ENCODE results near the gene PARD6B. TPM values are rescaled to one million over a fixed set of nuclear protein-coding genes. Genes with fewer than 3 reads are reported as not detected.
"Not testable (repeated sequence)": the region's sequence is repeated elsewhere in the genome, so short reads cannot be mapped to it uniquely, and the experiment has no call there.

PARD6B gene
- polyA plus RNA-seq, 3 donors: 20.7 to 26.7 (median 24.4) TPM

DNA sequence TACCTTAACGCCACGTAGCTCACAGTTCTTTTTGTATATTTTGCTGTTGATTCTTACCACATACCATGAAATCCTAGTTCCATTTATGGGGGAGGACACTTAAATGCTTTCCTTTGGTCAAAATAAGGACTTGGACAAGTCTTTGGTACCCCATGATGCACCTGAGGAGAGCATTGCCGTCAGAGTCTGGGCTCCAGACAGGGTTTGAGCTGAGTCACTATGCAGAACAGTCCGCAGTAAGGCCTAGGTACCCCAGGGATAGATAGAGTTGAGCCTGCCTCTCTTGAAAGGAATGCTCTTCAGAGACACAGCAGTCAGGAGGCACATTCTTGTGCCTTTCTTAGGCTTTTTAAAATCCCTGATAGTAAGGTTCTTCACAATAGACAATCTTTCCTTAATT is 6.0 kb downstream of the PARD6B start:
- no peak for DNase-seq (ENCODE audit: low read depth in 3 of 3, low spot score in 2 of 3)

DNA sequence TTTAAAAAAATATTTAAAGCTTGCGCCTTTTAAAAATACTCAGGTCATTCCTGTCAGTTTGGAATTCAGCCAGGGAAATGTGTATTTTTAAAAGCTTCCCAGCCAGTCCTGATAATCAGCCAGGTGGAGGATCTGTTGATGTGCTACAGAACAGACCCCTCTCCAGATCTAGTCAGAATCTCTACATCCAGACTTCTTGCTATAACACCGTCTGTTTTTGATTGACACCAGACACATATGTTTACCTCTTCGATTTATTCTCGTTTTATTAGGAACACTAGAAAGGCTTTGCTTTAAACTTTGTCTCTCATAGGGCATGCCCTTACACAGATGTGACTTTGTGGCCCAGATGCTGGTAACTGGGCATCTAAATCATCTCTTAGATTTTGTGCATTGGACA is 11.7 kb downstream of the PARD6B start:
- no peak for DNase-seq (ENCODE audit: low read depth in 3 of 3, low spot score in 2 of 3)

DNA sequence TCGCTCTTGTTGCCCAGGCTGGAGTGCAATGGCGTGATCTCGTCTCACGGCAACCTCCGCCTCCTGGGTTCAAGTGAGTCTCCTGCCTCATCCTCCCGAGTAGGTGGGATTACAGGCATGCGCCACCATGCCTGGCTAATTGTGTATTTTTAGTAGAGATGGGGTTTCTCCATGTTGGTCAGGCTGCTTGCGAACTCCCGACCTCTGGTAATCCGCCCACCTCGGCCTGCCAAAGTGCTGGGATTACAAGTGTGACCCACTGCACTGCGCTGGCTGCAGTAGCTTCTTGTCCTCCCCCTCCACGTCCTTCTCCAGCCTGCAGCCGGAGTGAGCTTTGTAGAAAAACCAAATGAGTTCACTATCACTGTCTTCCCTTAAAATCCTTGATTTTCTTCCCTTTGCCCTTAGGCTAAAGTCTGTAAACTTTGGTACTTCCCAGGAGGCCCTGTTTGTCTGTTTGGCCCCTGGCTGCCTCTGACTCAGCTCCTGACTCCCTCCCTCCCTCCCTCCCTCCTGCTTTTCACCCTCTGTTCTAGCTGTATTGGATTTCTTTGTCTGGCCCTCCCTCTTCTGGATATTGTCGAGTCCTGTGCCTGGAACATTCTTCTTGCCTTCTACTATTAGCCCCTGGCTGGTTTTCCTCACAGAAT is 12.9 kb downstream of the PARD6B start:
- peak in 1 of 3 donors; percentile 56 for DNase-seq (ENCODE audit: low read depth in 3 of 3, low spot score in 2 of 3)

DNA sequence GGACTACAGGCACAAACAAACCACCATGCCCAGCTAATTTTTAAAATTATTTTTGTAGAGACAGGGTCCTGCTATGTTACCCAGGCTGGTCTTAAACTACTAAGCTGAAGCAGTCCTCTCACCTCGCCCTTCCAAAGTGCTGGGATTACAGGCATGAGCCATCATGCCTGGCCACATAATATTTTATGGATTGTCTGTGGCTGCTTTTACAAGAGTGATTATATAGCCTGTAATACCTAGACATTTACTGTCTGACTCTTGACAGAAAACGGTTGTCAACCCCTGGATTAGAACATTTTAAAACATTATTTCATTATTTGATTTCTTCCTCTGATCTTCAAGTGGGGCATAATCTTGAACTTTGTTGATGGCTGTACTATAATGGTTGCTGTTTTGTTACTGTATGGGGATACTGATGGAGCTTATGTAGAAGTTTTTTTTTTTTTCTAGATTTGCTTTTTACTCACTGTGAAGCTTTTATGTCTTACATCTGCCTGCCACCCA is 14.3 kb downstream of the PARD6B start:
- no peak for DNase-seq (ENCODE audit: low read depth in 3 of 3, low spot score in 2 of 3)

DNA sequence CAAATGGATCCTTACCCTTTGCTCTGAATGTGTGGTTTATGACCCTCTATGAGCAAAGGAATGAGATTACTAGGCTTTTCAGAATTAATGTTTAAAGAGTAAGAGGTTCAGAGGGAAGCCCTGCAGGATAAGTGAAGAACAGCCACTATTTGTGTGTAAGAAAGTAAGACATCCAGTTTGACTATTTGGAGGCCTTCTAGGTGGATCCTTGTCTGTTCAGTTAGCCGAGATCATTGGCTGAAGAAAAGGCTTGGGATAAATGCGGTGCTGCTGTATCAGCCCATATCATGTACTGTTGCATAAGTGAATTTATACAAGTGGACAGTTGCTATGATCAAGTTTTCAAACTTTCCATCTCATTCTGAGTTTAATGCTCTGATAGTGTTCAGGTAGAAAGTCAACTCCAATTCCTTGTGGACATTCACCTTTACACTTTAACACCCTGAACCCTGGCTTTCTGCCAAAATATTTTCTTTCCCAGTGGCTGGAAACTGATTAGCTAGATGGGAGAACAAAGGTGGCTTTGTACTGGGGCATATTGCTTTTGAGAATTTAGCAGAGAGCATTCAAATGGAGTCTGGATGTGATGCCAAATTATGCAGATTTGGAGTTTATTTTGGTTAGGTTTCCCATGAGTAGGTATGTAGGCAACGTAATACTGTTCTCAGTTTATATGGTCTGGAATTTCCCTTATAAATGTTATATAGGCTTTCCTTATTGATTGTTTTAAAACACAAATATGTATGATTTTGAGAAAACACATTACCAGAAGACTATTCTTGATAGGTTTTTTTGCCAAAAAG is 15.0 kb downstream of the PARD6B start:
- DNase-seq (ENCODE audit: low read depth in 3 of 3, low spot score in 2 of 3): no peak

DNA sequence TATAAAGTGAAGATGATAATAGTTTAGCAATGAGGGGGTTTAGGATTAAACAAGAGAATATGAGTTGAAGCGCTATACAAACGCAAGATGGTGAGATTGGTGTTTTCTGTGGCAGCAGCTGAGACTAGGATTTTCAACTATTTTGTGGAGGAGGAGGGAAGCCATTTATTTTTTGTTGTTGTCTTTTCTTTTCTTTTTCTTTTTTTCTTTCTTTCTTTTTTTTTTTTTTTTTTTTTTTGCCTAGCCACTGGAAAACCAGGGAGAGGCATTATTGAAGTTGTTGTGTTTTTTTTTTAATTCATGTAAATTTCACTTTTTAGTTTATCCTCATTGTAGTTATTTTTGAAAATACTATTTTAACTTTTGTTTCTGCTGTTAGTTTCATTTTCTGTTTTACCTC is 15.9 kb downstream of the PARD6B start:
- DNase-seq (ENCODE audit: low read depth in 3 of 3, low spot score in 2 of 3): no peak

DNA sequence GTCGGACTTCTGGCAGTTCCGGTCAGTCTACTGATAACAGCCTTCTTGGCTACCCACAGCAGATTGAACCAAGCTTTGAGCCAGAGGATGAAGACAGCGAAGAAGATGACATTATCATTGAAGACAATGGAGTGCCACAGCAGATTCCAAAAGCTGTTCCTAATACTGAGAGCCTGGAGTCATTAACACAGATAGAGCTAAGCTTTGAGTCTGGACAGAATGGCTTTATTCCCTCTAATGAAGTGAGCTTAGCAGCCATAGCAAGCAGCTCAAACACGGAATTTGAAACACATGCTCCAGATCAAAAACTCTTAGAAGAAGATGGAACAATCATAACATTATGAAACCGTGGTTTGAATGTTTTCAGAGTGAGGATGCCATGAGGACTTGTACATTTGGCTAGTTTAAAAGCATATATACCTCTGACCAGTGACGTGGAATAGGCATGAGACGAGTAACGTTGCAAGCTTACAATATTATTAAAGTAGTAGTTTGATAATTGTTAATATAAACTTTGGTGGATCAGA is 18.8 kb downstream of the PARD6B start:
- no peak for DNase-seq (ENCODE audit: low read depth in 3 of 3, low spot score in 2 of 3)

DNA sequence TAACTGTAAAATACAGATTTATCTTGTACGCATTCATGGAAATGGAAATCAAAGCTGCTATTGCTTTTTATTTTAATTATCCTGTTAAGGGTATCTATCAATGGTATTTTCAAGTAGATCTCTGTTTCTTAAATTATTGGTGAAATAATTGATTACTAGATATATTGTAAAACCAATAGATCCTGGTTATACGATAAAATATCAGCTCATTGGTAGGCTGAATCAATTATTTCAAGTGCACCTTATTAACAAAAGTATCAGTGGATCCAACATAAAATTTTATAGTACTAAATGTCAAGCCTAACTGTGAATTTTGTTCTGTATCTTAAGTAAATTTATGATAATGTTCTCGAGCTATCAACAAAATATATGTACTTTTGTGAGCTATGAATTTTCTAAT is 21.8 kb downstream of the PARD6B start:
- no peak for DNase-seq (ENCODE audit: low read depth in 3 of 3, low spot score in 2 of 3)

DNA sequence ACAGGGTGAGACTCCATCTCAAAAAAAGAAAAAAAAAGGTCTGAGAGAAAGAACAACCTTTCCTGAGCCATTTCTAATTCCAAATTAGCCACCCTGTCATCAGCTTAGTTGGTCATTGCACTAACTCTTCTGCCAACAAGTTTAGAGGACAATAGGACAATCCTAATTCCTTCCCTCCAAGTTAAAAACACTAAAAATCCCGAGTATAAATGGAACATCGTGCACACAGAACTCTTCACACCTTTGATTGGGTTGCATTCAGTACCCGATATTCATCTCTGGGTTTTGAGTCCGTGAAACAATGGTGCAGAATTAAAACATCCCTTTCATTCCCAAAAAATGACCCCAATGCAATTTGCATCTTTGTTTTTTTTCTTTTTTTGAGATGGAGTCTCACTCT is 23.0 kb downstream of the PARD6B start:
- DNase-seq (ENCODE audit: low read depth in 3 of 3, low spot score in 2 of 3): no peak

DNA sequence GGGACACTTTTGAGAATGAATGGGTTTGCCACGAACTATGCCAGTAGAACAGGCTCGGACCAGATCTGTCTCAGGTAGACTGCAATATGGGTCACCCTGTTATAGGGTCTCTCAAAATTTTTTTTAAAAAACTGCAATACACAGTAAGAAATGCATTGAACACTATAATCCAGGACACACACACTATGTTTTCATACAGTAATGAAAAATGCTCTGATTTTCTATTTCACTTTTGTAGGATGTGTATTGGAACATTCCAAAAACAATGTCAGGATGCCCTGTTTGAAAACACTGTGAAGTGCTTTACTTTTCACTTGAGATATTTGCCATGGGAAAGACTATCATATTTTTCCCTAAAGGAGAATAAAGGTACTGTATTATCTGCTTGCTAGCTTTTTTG is 25.1 kb downstream of the PARD6B start:
- no peak for DNase-seq (ENCODE audit: low read depth in 3 of 3, low spot score in 2 of 3)

DNA sequence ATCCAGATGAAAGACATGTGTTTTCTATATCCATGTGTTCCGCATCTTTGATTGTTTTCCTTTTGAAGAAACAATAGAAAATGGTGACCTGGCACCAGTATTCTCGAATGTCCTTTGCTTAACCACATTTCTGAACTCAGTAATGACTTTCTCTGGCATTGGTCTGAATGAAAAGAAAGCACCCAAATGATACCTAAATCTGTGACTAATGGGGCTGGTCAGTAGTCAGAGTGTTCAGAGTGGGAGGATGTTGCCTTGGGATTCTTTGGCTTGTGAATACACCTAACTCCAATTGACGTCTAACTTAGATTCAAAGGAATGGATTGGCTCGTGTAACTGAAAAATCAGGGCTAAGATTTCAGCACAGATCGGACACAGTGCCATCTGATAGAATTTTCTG is 27.1 kb downstream of the PARD6B start:
- no peak for DNase-seq (ENCODE audit: low read depth in 3 of 3, low spot score in 2 of 3)

DNA sequence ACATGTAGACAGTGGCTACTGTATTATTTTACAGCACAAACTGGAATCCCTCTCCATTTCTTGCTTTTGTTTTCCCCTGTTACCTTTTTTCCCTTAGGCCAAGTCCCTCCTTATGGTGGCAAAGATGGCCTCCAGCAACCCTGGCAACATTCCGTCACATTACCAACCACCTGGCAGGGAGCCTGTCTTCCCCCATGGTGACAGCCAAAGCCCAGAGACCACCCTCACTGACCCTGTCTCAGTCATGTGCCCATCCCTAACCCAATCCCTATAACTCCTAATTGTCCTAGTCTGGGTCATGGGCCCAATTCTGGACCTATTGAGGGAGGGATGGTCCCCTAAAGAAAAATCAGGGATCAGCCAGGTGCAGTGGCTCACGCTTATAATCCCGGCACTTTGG is 27.6 kb downstream of the PARD6B start:
- no peak for DNase-seq (ENCODE audit: low read depth in 3 of 3, low spot score in 2 of 3)

DNA sequence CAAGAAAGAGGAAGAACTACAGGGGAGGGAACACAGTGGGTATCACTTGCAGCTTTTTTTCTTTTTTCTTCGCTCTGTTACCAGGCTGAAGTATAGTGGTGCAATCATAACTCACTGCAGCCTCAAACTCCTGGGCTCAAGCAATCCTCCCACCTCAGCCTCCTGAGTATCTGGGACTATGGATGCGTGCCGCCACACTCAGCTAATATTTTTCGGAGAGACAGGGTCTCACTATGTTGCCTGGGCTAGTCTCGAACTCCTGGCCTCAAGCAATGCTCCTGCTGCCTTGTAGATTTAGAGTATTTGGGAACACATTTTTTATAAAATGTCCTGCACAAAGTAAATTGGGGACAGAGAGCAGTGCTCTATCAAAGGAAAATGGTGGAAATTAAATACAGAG is 28.3 kb downstream of the PARD6B start:
- DNase-seq (ENCODE audit: low read depth in 3 of 3, low spot score in 2 of 3): no peak

DNA sequence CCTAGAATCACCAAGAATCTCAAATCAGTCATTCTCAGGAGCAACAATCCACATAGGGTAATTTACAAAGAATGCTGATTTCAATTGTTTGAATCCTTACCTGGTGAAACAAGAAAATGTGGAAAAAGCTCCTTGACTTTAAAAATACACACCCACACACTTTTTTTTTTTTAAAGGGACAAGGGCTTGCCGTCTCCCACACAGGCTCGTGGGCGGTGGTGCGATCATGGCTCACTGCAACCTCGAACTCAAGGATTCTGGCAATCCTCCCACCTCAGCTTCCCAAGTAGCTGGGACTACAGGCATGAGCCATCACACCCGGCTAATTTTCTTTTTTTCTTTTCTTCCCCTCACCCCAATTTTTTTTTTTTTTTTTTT is 30.7 kb downstream of the PARD6B start:
- DNase-seq (ENCODE audit: low read depth in 3 of 3, low spot score in 2 of 3): no peak

DNA sequence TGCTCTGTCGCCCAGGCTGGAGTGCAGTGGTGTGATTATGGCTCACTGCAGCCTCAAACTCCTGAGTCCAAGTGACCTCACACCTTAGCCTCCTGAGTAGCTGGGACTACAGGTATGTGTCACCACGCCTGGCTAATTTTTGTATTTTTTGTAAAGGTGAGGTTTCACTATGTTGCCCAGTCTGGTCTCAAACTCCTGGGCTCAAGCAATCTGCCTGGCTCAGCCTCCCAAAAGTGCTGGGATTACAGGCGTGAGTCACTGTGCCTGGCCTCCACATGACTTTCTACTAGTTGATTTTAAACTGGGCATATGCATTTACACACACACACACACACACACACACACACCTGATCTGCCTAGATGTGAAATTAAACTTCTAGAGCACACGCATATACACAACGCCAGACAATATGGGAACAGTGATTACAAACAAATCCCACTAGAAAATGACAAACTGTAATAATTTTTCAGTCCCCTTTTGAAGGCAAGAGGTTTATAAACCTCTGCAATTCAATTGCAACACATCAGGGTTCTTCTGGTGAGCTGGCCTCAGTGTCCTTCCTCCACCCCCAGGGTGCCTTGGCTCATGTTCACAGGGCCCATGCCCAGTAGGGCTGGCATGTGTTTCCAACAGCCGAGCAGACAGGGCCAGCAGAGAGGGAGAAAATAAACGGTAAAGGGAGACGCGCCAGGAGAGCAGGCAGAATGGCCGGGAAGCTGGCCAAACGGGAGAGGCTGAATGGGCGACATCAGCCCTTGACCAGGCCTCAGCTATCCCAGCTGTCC is 31.2 kb downstream of the PARD6B start:
- no peak for DNase-seq (ENCODE audit: low read depth in 3 of 3, low spot score in 2 of 3)

DNA sequence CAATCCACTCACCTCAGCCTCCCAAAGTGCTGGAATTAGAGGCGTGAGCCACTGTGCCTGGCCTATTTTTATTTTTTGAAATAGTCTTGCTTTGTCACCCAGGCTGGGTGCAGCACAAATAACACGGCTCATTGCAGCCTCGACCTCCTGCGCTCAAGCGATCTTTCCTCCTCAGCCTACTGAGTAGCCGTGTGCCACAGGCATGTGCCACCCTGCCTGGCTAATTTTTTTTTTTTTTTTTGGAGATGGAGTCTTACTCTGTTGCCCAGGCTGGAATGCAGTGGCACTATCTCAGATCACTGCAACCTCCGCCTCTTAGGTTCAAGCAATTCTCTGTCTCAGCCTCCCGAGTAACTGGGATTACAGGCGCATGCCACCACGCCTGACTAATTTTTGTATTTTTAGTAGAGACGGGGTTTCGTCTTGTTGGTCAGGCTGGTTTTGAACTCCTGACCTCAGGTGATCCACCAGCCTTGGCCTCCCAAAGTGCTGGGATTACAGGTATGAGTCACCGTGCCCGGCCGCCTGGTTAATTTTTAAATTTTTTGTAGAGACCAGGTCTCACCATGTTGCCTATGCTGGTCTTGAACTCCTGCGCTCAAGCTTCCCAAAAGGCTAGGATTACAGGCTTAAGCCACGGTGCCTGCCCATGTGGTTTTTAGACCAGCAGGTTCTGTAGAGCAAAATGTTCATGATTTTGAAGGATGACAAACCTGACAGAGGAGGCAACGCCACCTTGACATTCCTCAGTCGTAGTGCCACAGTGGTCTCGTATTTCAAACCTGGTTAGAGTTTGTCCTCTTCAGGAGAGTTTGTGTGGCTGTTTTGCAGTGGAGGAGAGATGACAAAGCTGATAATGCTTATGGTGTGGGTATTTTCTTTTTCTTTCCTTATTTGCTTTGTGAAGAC is 32.4 kb downstream of the PARD6B start:
- not testable (repeated sequence) for DNase-seq (ENCODE audit: low read depth in 3 of 3, low spot score in 2 of 3)

DNA sequence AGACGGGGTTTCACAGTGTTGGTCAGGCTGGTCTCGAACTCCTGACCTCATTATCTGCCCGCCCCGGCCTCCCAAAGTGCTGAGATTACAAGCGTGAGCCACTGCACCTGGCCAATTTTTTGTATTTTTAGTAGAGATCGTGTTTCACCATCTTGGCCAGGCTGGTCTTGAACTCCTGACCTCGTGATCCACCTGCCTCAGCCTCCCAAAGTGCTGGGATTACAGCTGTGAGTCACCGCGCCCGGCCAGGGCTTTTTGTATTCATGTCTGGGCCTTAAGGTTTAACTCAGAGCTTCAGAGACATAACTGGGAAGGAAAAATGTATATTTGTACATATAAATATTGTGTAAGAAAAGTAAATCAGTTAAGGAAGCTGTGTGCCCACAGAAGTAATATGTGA is 33.9 kb downstream of the PARD6B start:
- DNase-seq (ENCODE audit: low read depth in 3 of 3, low spot score in 2 of 3): not testable (repeated sequence)

DNA sequence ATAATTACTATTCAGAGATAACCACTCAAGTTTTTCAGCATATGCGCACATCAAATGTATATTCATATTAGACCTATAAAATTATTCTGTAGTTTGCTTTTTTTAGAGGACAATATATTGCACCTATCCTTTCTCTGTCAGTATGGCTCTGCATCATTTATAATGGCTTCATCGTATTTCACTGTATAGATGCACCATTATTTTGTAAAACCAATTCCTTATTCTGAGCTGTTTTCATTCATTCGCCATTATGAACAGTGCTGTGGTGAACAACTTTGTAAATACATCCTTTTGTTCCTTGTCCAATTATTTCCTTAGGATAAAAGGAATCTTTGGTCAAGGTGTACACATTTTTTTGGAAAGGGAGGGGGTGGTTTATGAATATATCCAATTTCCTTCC is 34.3 kb downstream of the PARD6B start:
- DNase-seq (ENCODE audit: low read depth in 3 of 3, low spot score in 2 of 3): no peak

DNA sequence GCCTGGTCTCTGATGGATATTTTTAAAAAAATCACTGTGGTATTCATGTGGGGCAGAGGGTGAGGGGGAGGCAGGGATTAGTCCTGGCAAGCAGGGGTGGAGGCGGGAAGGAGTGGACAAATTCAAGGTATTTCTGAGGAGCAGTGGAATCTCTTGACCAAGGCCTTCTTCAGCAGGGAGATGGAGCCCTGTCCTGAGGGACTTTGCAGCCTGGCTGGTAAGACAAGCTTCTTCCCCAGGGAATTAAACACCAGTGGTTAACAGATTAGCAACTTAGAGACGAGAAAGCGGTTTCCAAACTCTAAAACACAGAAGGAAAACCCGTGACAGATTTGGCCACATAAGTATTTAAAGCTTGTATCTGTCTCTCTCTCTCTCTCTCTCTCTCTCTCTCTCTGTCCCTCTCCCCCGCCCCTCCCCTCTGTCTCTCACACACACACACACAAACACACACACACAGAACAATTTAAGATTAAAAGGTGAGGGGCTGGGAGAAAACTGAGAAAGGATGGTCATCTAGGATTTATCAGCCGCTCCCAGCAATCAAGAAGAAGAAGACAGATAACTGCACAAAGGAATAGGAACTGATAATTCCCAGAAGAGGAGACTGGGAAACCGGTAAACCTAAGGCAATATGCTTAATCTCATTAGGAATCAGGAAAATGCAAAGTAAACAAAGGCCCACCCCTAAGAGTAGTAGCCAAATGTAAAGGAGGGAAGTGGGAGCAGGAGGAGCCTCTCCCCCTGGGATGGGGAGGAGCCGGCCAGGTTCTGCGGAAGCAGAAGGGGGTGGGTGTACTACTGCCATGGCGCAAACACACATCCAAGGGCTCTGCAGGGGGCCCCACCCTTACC is 35.8 kb downstream of the PARD6B start:
- not testable (repeated sequence) for DNase-seq (ENCODE audit: low read depth in 3 of 3, low spot score in 2 of 3)
